GM21723 (cell line): ENCODE results near the gene AKAP12.

Experiments
- ATAC-seq: cut with Tn5 transposase; IDR thresholded peaks from one replicate; pipeline ENCODE4 v1.9.1; 2021; ENCODE audit warnings: mild to moderate bottlenecking, moderate library complexity; ENCODE audit not compliant: unreplicated experiment

The AKAP12 gene

GRCh38 chr6:151402228-151402627 is 162.5 kb downstream of the AKAP12 start:
- ATAC-seq: no peak

GRCh38 chr6:151403919-151404308 is 164.1 kb downstream of the AKAP12 start:
- no peak for ATAC-seq
